ENCODE data around the gene SH2D4B. TPM values are rescaled to one million over a fixed set of nuclear protein-coding genes. Genes with fewer than 3 reads are reported as not detected.

Gene SH2D4B
- total RNA-seq, 1 donor from 2014 or later, result 0.12 TPM

DNA sequence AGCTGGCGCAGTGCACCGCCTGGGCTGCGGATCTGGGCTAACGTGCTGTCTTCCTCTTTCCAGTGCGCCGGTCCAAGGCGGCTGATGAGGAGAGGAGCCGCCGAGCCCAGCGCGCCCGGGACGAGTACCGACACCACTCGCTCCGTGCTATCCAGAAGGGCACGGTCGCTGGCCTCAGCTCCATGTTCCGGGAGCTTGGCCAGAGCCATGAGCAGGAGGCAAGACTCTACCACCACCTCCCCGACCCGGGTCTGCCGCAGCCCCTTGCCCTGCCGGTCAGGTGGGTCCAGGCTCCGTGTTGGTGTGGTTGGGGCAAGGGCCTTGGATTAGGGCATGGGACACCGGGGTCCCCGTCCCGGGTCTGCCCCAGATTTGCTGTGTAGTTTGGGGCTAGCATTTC lies 65.8 kb downstream of the SH2D4B start:
- H3K4me1 Mint-ChIP-seq (ENCODE audit: low read depth), result peaks cover 1% of the 10 kb centered on the region
- H3K4me3 Mint-ChIP-seq (ENCODE audit: low read depth), result no peak overlapping the region
- TF ChIP-seq, protein P1, sequence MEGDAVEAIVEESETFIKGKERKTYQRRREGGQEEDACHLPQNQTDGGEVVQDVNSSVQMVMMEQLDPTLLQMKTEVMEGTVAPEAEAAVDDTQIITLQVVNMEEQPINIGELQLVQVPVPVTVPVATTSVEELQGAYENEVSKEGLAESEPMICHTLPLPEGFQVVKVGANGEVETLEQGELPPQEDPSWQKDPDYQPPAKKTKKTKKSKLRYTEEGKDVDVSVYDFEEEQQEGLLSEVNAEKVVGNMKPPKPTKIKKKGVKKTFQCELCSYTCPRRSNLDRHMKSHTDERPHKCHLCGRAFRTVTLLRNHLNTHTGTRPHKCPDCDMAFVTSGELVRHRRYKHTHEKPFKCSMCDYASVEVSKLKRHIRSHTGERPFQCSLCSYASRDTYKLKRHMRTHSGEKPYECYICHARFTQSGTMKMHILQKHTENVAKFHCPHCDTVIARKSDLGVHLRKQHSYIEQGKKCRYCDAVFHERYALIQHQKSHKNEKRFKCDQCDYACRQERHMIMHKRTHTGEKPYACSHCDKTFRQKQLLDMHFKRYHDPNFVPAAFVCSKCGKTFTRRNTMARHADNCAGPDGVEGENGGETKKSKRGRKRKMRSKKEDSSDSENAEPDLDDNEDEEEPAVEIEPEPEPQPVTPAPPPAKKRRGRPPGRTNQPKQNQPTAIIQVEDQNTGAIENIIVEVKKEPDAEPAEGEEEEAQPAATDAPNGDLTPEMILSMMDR (IDR thresholded peaks at IDR 0.05; ENCODE audit: unreplicated experiment), result no peak
- H3K27me3 Mint-ChIP-seq, result peaks cover 4% of the 10 kb centered on the region
- no peak for DNase-seq (ENCODE audit: low spot score, unreplicated experiment)
- no peaks in the 10 kb centered on the region for H3K36me3 Mint-ChIP-seq (ENCODE audit: insufficient read depth)
- H3K9me3 Mint-ChIP-seq (ENCODE audit: low read depth), result no peaks in the 10 kb centered on the region
- no peak overlapping the region for H3K27ac Mint-ChIP-seq

DNA sequence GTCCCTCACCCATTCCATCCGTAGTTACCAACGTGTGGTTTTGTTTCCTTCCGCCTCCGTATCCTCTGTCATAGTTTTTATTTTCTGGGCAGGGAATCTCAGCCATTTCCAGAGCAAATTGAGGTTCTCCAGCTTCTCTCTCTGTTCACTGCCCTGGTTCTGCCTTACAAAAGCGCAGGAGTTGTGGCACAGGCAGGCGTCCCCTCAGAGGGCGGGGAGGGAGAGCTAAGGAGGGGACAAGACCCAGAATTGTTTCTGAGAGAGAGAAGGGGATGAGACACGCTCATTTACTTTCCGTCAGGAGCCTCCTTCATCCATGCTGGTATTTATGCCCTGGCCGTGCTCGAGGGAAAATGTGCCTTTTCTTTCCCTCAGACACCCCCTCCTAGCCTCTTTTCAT lies 71.0 kb downstream of the SH2D4B start:
- Mint-ChIP-seq H3K27me3 (peaks cover 7% of the 10 kb centered on the region), H3K4me3 (ENCODE audit: low read depth) (no peak overlapping the region), H3K9me3 (ENCODE audit: low read depth) (no peaks in the 10 kb centered on the region), H3K4me1 (ENCODE audit: low read depth) (peaks cover under 1% of the 10 kb centered on the region), H3K36me3 (ENCODE audit: insufficient read depth) (no peaks in the 10 kb centered on the region), H3K27ac (peak overlapping the region; percentile 3)
- DNase-seq (ENCODE audit: low spot score, unreplicated experiment), result no peak
- TF ChIP-seq, protein P1 (IDR thresholded peaks at IDR 0.05; ENCODE audit: unreplicated experiment), result no peak

DNA sequence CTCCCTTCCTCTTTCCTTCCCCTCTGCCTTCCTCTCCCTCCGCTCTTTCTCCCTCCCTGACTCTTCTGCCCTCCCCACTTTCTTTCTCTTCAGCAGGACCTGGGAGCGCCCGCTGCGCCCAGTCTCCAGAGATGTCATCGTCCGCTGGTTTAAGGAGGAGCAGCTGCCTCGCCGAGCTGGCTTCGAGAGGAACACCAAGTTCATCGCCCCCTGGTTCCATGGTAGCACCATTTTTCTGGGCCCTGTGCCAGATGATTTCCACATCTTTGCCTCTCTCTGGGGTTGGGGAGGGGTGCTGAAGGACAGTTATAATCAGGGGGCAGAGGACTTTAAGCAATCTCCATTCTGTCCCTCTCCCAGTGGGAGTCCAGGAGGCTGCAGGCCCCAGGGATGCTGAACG lies 71.6 kb downstream of the SH2D4B start:
- Mint-ChIP-seq H3K9me3 (ENCODE audit: low read depth) (no peaks in the 10 kb centered on the region), H3K4me1 (ENCODE audit: low read depth) (peaks cover 1% of the 10 kb centered on the region), H3K36me3 (ENCODE audit: insufficient read depth) (no peaks in the 10 kb centered on the region), H3K27ac (no peak overlapping the region), H3K4me3 (ENCODE audit: low read depth) (no peak overlapping the region), H3K27me3 (peaks cover 7% of the 10 kb centered on the region)
- TF ChIP-seq, protein P1 (IDR thresholded peaks at IDR 0.05; ENCODE audit: unreplicated experiment), result no peak
- DNase-seq (ENCODE audit: low spot score, unreplicated experiment), result no peak

DNA sequence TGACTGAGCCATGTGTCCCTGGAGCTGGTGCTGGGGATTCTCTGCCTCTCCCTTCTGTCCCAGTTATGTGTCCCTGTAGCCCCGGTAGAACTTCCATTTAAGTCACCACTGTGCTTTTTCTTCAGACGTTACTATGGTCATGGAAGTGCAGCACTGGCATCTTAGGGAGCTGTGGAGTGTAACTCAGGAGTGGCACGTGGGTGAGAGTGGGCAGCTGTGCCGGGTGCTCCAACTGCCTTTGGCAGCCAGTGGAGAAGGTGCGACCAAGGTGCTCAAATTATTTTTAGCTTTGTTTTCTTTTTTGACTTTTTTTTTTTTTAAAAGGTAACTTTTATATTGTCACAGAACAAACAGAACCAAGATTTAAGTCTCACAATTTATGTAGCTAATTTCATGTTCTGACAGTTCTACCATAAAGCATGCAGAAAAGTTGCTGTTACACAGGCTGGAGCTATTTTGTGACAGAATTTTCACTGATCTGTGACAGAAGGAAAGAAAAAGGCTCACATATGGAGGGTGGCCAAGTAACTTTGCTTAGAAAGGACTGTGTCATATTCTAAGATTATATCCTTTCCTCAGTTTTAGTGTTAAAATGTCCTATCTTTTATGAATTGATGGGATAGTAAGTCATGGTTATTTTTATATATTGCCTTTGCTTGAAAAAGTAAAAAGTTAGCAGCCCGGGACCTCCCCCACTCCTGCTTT lies 73.9 kb downstream of the SH2D4B start:
- peaks cover 1% of the 10 kb centered on the region for H3K4me1 Mint-ChIP-seq (ENCODE audit: low read depth)
- H3K36me3 Mint-ChIP-seq (ENCODE audit: insufficient read depth), result no peaks in the 10 kb centered on the region
- H3K4me3 Mint-ChIP-seq (ENCODE audit: low read depth), result no peak overlapping the region

DNA sequence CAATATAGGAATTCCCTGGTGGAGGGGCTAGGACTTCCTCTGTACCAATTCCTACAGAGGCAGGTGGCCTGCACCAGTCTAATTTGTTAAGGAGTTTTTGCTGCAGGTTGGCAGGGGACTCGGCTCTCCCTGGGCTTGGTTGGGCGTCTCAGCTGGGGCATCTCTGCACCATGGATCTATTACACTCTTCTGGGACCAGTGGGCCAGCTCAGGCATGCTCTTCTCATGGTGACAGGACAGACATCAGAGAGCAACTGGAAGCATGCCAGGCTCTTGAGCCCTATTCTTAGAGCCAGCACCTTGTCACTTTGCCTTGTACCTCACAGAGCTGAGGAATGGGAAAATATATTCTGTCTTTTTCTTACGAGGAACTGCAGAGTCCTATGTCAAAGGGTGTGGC lies 74.6 kb downstream of the SH2D4B start:
- no peak for DNase-seq (ENCODE audit: low spot score, unreplicated experiment)
- no peak overlapping the region for H3K27ac Mint-ChIP-seq
- peaks cover 1% of the 10 kb centered on the region for H3K4me1 Mint-ChIP-seq (ENCODE audit: low read depth)
- H3K27me3 Mint-ChIP-seq, result peaks cover 7% of the 10 kb centered on the region
- no peaks in the 10 kb centered on the region for H3K36me3 Mint-ChIP-seq (ENCODE audit: insufficient read depth)
- H3K9me3 Mint-ChIP-seq (ENCODE audit: low read depth), result no peaks in the 10 kb centered on the region
- TF ChIP-seq, protein P1 (IDR thresholded peaks at IDR 0.05; ENCODE audit: unreplicated experiment), result no peak
- H3K4me3 Mint-ChIP-seq (ENCODE audit: low read depth), result no peak overlapping the region

More for the DNA sequence above, 73.9 kb downstream of the SH2D4B start:
- TF ChIP-seq, protein P1 (IDR thresholded peaks at IDR 0.05; ENCODE audit: unreplicated experiment), result no peak
- H3K27ac Mint-ChIP-seq, result no peak overlapping the region
- DNase-seq (ENCODE audit: low spot score, unreplicated experiment), result no peak
- H3K27me3 Mint-ChIP-seq, result peaks cover 7% of the 10 kb centered on the region
- no peaks in the 10 kb centered on the region for H3K9me3 Mint-ChIP-seq (ENCODE audit: low read depth)
